NCI-H2171 (cell line): ENCODE results near the gene AGK.
"Not testable (repeated sequence)": the region's sequence is repeated elsewhere in the genome, so short reads cannot be mapped to it uniquely, and the experiment has no call there.

Source experiments
- DNase-seq: peaks from one replicate; lab custom pipeline; 2025; lab: John Stamatoyannopoulos, UW

Gene AGK

DNA sequence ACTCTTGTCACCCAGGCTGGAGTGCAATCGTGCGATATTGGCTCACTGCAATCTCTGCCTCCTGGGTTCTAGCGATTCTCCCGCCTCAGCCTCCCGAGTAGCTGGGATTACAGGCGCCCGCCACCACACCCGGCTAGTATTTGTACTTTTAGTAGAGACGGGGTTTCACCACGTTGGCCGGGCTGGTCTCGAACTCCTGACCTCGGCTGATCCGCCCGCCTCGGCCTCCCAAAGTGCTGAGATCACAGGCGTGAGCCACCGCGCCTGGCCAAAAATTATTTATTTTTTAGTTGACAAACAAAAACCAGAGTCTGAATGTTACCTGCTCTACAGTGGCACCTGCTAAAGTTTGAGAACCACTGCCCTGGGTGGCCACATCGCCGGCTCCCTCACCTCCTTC is 96.5 kb downstream of the AGK start:
- DNase-seq: not testable (repeated sequence)

DNA sequence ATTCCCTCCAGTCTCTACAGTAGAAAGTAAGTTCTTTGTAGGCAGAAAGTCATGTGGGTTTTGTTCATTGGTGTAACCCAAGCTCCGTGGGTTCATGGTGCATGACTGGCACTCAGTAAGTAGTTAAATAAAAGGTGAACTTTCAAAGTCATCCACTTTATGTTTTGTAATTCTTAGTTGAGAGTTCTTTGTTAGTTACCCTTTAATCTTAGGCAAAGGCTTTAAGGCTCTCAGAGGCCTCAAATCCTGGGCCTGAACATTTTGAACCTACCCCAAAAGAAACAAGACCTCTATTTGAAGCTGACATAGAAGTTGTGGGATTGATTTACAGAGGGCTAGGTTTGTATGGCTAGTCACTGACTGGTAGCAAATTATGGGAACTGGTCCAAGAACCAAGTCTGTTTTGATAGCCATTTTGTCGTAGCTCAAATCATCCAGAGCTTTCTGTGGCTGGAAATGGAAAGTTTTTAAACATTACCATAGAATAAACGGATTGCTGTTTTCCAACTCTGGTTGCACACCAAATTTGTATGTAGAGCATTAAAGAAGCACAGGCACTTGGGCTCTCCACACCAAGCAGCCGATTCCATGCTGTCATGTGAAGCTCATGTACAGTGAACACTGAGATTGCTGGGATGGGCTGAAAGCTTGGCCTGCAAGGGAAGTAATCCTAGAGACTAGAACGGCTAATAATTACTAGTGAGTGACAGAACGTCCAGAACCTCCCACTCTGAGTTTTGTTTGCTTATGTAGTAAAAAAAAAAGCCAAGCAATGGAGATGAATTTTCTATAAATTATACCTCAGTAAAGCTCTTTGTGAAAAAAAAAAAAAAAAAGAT is 97.3 kb downstream of the AGK start:
- no peak for DNase-seq

DNA sequence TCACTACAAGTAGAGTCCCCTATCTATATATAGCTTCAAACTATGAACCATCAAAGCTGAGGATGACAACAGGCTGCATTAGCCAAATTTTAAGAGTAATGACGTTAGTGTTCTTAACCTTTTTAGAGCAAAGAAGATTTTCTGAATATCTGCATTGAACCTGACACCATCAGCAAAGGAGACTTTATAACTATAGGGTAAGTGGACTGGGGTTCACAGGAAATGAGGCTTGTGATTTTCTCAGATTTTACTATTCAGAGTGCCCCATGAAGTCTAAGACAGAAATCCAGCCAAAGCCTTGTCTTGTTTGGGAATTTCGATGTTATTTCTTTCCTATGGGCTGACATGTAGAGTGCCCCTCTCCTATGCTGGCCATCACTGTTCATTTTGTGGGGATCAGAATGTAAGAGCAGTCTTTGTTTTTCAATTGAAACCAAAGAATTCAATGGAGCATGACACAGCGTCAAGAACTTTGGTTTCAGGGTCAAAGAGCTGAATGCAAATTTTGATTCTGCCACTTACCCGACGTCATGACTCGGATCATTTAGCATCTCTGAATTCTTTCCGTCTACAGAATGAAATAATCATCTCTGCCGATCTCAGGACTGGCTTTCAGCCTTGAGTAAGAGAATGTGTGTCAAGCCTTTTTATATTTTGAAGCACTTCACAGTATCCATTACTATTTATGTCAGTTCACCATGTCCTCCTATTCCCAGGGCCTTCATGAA is 98.1 kb downstream of the AGK start:
- DNase-seq: no peak

DNA sequence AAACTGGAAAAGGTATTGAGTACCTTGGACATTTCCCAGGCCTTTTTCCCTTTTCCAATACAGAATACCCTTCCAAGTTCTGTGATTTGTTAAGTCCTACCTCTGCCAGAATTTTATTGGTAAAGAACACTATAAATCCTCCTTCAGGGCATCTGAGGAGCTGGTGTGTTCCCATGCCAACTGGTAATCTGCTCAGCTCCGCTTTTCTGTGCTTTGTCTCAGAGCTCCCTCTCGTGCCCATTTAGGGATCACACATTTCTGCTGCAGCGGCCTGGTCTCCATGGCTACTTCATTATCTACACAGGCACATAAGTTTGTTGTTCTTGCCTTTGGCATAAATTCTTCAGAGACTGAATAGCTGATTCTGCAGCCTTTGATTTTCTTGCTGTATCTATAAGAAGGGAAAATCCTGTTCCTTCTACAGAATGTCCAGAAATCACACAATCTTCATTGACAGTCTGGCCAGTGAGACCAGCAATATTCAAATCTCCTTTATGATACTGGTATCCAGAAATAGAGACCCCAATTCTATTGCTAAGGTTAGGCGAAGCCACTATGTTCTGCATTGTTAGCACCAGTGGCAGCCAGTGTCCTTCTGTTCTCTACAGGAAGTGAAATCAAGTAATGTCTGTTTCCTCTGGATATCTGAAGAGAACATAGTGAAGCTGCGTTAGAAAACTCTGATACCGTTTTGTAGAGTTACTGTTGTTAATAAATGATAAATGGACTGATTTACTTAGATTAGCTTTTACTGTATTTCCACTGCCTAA is 98.8 kb downstream of the AGK start:
- peak; percentile 58 for DNase-seq

DNA sequence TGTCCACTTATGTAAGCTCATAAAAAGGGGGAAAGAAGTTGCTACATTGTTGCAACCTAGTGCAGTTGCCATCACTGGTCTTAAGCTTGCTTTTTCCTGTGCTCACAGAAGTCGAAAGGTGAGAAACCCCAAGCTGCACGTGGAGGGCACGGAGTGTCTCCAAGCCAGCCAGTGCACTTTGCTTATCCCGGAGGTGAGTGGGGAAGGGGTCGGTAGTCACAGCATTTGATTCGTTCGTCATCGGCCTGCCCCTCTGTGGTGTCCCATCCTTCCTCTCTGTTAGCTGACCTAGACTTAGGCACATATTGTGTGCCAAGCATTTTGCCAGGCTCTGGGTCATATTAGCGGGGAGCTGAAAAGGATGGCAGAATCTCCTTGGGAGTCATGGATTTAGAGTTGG is 100.2 kb downstream of the AGK start:
- DNase-seq: no peak

DNA sequence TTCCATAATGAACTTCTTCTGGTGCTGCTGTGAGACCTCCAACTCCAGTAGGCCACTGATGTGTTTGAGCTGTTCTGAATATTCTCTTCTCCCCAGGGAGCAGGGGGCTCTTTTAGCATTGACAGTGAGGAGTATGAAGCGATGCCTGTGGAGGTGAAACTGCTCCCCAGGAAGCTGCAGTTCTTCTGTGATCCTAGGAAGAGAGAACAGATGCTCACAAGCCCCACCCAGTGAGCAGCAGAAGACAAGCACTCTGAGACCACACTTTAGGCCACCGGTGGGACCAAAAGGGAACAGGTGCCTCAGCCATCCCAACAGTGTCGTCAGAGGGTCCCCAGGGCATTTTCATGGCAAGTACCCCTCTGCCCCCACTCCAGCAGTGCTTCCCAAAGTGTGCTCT is 101.5 kb downstream of the AGK start:
- no peak for DNase-seq

DNA sequence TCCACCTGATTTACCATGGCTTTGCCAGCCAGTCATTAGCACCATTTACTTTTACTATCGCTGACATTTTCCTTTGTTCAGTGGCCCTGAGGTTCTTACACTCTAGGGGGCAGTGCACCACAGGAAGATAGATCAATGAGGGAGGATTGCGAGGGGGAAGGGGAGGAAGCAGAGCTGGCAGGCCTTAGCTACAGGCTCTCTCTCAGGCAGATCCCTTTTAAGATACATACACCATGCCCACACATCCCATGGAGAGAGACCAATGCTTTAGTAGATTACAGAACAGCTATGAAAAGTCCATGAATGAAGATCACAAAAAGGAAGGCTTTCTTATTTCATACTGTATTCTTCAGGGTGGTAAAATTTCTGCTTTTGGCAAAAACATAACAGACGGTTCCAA is 103.3 kb downstream of the AGK start:
- peak; percentile 31 for DNase-seq

DNA sequence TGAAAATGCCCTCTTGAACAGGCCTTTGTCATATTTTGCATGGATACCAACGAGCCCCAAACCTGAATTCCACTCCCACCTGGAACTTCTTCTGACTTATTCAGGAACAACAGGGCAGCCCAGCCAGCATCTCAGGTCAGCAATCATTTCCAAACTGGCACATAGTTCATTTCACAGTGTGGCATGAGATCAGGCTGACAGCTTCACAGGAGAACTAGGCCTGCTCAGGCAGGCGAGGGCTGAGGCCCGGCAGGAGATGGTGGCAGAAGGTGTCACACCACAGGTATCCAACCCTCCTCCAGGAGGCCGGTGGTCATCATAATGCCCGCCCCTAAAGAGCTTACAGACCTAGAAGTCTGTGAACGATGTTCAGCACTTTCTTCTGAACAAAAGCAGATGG is 108.3 kb downstream of the AGK start:
- no peak for DNase-seq

DNA sequence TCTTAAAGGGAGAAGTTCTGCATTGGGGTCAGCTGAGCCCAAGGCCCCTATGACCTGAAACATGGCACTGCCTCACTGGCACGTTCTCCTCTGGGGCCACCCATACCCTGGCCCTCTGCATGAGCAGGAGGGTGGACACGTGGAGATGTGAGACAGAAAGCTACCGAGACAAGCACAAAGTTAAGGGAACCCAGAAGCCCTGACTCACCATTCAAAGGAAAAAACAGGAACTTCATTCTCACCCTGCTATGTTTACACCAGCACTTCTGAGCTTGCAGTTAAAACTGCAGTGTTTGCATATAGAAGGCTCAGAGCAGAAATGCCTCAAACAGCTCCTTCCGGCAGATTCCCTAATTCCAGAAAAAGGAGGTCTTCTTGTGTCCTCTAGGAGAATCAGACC is 109.0 kb downstream of the AGK start:
- DNase-seq: no peak

DNA sequence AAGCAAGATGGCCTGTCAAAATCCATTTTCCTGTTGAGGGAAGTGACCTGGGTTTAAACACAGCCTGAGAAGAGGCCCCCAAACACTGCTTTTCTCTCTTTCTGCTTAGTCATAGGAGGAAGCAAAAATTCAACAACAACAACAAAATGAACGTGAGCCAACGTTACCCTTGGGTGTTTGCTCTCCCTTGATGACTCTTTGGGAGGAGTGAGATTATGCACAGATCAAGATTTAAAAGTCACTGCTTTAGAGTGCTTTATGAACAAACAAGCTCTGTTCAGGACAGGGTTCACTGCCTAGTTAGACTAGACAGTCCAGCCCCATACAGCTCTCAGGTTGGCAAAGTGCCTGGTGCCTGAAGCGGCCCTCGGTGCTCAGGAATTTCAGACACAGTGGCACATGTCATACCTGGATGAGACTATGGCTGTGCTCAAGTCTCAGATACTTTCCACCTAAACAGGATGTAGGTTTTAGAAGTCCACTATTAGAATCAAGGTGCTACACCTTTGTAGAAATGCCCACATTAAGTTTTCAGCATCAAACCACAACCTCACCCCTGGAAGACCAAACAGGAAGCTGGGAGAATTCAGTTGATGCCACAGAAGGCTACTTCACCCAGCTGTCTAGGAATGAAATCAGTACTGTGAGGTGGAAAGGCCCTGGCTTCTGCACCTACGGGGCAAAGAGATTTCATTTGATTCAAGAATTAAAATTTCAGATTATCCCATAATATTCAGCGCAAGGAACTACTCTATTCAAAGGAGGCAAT is 112.1 kb downstream of the AGK start:
- no peak for DNase-seq

DNA sequence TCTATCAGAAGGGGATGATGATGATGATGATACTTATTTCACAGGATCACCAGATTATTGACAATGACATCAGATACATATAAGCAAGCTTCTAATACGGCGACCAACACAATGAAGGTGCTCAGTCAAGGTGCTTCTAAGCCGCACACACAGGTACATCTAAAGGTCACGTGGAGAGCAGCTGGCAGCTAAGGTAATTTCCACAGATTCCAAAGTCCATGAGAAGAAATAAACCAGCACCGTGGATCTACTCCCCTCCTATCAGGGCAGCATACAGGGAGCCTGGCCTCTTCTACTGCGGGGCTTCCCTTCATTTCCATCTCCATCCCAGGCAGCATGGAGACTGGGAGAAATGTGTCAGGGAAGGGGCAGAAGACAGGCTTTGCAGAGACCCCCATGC is 113.2 kb downstream of the AGK start:
- no peak for DNase-seq

DNA sequence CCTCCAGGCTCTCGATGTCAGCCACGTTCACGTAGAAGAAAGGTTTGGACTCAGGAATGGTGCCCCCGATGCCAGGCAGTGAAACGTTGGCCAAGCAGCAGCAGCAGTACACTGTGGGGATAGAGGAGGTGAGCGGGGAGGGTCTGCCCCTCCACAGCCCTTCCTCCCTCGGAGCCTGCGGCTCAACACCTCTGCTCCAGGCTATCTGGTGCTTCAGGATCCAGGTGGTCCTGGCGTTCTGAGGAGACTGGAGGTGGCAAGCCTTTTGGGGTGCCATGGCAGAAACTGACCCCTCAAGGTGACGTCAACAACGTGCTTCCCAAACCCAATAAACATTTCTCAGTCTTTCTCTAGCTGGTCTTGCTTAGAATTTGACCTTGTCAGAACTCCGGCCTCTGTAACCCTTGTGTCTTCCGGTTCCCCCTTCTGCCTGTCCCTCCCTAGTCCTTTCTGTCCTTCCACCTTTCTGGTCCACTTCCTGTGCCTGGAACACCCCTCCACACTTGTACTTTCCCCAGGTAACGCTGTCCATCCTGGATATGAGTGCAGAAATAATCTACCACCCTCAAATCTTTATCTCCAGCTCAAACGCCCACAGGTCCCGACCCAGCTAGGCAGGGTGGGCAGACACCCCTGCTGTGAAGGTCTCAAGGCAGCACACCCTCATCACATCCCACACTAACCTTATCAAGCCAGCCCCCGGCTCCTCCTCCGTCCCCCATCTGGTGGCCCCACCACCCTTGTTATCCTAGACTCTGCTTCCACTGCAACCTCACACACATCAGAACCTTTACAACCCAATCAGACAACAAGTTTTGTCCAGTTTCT is 114.2 kb downstream of the AGK start:
- DNase-seq: no peak

DNA sequence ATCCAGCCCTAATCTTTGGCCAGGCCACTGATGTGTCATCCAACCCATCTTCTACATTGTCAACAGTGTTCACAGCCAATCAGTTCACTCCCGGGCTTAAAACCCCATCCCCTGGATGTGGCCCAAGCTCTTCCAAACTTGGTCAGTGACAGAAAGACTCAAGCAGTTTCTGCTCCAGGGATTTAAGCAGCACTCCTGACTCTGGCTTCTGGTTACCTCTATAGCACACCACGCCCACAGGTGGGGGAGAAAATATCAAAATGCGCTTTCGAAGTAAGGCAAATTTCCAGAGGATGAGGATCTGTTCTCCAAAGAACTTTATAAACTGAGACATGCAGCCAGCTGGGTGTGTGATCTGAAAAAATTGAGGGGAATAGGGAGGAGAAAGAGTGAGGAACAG is 114.9 kb downstream of the AGK start:
- DNase-seq: no peak

DNA sequence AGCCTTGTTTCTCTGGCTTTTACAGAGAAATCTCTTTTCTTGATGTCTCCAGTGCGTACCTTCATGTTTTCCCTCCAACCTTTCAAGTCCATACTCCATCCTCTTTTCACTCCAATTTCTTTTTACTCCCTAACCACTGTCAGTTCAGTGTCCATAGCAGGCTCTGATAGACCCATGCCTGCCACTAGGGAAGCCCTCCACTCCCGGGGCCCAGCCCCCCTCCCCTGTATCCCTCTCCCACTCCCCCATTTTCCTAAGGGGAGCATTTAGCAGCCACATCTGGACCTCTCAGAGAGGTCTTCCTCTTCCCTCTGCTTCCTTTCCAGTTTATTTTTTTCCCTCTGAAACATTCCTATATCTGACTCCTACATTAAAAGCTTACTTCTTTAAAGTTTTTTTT is 117.6 kb downstream of the AGK start:
- DNase-seq: no peak

DNA sequence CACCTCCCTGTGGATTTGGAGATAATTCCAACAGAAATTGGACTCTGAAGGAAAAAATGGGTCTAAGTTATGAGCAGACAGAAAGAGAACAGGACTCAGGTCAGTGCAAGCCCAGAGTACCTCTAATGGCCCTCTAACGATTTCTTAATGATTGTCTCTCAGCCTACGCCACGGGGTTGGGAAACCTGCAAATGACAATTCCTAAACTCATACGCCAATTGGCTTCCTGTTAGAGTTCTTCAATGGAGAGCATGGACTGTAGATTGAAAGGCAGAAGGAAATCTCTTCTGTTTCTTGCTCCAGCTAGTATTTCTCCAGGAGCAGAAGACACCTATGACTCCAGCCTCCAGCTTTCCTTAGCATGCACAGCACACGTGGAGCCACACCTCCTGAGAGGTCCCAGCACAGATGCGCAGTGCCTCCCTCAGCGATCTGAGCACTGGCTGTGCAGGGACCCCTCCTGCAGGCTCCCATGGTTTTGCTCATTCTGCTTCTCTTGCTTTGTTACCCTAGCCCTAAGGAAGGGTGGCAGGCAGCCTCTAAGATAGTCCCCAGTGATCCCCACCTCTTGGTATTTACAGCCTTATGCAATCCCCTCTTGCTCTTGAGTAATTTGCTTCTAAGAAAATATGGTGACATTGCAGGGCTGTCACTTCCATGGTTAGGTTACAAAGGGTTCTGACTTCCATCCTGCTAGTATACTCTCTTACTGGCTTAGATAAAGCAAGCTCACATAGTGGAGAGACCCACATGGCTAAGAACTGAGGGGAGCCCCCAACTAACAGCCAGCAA is 120.7 kb downstream of the AGK start:
- DNase-seq: no peak

DNA sequence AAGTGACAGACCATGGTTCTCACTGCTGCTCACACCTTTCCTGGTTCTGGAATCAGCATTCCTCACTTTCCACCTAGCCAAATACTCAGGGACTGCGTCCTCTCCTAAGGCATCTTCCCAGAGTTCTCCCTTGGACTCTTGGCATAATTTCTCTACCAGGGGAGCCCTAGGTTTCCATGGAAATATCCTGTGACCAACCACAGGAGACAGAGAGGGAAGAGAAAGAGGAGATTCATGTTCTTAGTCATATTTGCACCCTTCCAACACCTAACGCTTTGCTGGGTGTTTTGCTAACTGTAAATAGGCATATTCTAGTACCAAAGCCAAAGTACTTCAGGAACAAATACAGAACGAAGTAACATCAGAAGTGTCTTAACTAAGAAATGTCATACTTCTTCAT is 122.1 kb downstream of the AGK start:
- DNase-seq: no peak

DNA sequence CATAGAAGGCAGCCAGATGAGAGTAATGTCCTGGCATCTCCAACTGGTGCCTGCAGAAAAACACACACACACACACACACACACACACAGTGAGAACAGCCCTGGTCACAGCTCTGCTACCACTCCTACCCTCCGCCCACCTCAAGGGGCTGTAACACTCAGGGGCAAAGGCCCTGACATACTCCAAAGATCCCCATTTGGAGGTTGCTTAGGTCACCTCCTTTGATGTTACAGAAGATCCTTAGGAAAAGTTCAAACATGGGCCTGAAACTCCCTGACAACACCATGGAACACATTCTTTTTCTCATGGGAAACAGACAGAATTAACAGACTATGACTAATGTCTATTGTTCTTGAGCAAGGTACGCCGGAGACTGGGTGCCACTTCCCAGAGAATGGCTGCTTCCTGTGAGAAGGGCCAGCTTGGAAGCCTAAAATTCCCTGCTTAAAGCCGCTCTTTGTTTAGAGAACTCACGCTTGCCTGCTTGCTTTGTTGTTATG is 123.0 kb downstream of the AGK start:
- DNase-seq: no peak

DNA sequence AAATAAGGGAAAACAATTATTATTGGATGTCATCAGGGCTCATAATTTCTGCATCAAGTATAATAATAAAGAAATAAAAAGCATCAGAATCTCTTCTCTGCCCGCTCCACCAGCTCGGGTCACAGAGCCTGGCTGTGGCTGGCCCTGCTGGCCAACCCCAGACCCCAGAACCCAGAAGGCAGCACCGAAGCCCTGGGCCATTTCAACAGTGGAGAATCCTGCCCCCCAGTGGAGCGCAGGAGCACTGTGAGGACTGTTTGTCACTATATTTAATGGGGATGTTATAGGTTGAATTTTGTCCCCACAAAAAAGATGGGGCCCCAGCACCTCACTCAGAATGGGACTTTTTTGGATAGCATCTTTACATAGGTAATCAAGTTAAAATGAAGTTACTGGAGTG is 123.5 kb downstream of the AGK start:
- no peak for DNase-seq

DNA sequence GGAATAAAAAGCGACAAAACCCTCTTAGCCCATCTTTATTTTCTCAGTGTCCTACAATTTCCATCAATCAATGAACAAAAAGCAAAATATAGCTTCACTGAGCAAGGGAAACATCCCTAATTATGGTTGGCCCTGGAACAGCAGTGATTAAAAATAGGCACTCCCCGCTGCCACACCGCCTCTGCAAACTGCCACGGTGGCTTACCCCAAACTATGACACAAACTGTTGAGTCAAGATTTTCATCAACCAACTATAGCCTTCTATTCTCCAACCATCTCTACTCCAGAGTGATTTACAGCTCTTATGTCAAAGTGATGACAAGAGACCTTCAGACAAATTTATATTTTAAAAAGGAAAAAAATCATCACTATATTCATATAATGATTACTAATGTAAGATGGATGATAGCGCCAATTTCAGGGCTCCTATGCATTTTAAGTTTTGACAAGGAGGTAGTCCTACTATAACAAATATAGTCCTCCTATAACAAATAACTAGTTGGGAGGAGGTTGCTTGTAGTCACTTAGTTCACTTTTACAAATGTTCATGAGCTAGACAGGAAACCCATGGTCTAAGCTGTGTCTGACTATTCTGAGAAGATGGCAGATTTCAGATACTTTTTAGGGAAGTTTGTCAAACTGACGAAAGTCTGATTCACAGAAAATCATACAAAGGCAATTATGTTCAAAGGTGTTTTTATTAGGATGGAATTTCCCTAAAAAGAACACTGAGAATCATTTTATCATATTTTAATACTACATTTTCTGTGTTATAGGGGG is 124.4 kb downstream of the AGK start:
- no peak for DNase-seq
